ENCODE data around the gene DYNAP.

- TF ChIP-seq POLR2A (IDR thresholded peaks at IDR 0.05; ENCODE audit: extremely low read depth, insufficient read length), result no peak
- TF ChIP-seq CTCF (IDR thresholded peaks at IDR 0.05; ENCODE audit: low read depth, low read length), result no peak
Observed at GRCh38 chr18:54613174-54613573, 22.1 kb downstream of the DYNAP start.
